CD4-positive, alpha-beta memory T cell (primary cell): ENCODE measurements around the gene EN1. TPM values are rescaled to one million over a fixed set of nuclear protein-coding genes. Genes with fewer than 3 reads are reported as not detected.

Source experiments
- CTCF ChIA-PET: fragments of 350-600 bp; sonication (Branson Sonifier 250); formaldehyde crosslinking; loops from one replicate; lab custom pipeline; 2021; ENCODE audit warnings: inconsistent platforms; ENCODE audit not compliant: partially characterized antibody; lab: Charles Lee
- POLR2A ChIA-PET: fragments of 350-600 bp; sonication (Branson Sonifier 250); formaldehyde crosslinking; loops from one replicate; lab custom pipeline; 2021; ENCODE audit not compliant: partially characterized antibody; lab: Charles Lee
- DNase-seq, 5 donors: peaks; one replicate each; pipeline versions ENCODE4 v3.0.0 to v3.0.0-alpha.2; 2020 to 2022; ENCODE audit warnings: mixed read lengths in 1 of 5
- H3K27ac ChIP-seq: one replicate; pipeline ENCODE4 v1.7.0; 2013; ENCODE audit warnings: low read depth, low read length
- H3K27me3 ChIP-seq: 2 replicates; pipeline ENCODE4 v1.7.0; 2013; ENCODE audit warnings: mild to moderate bottlenecking, low read length, moderate library complexity; ENCODE audit not compliant: insufficient read depth
- H3K36me3 ChIP-seq: 2 replicates; pipeline ENCODE4 v1.7.0; 2013; ENCODE audit warnings: mild to moderate bottlenecking, low read length, moderate library complexity; ENCODE audit not compliant: insufficient read depth
- H3K4me1 ChIP-seq: 2 replicates; pipeline ENCODE4 v1.7.0; 2013; ENCODE audit warnings: mild to moderate bottlenecking, low read length, moderate library complexity; ENCODE audit not compliant: insufficient read depth
- H3K4me3 ChIP-seq, 2 donors: one replicate each; pipeline ENCODE4 v1.7.0; 2013; ENCODE audit warnings: low read length in 2 of 2, mild to moderate bottlenecking in 1 of 2
- H3K9me3 ChIP-seq, 2 donors: one replicate each; pipeline ENCODE4 v1.7.0; 2013; ENCODE audit warnings: low read length in 2 of 2, control low read depth in 1 of 2; ENCODE audit not compliant: control insufficient read depth in 1 of 2
- H3K27ac Mint-ChIP-seq, 7 donors: one replicate each; pipeline ENCODE4 v1.8.0; 2020 to 2021; ENCODE audit warnings: mixed read lengths in 7 of 7, mild to moderate bottlenecking in 6 of 7, inconsistent platforms in 3 of 7, moderate library complexity in 3 of 7
- H3K27me3 Mint-ChIP-seq, 2 donors: one replicate each; pipeline ENCODE4 v1.8.0; 2020 to 2021; ENCODE audit warnings: mixed read lengths in 2 of 2
- H3K36me3 Mint-ChIP-seq, 2 donors: one replicate each; pipeline ENCODE4 v1.8.0; 2020 to 2021; ENCODE audit warnings: mixed read lengths in 2 of 2, inconsistent platforms in 1 of 2, mild to moderate bottlenecking in 1 of 2
- H3K4me1 Mint-ChIP-seq, 4 donors: one replicate each; pipeline ENCODE4 v1.8.0; 2020 to 2021; ENCODE audit warnings: mixed read lengths in 4 of 4, mild to moderate bottlenecking in 1 of 4
- H3K4me3 Mint-ChIP-seq, 8 donors: one replicate each; pipeline ENCODE4 v1.8.0; 2020 to 2021; ENCODE audit warnings: mixed read lengths in 8 of 8, mild to moderate bottlenecking in 7 of 8, moderate library complexity in 6 of 8, inconsistent platforms in 3 of 8
- H3K9me3 Mint-ChIP-seq, 8 donors: one replicate each; pipeline ENCODE4 v1.8.0; 2020 to 2021; ENCODE audit warnings: mixed read lengths in 8 of 8, mild to moderate bottlenecking in 5 of 8, inconsistent platforms in 3 of 8, moderate library complexity in 1 of 8
- intact Hi-C: fragments of 100-400 bp; cut with micrococcal nuclease; formaldehyde crosslinking; loops from one replicate; pipeline ENCODE4 v1.15.1; 2023
- polyA plus RNA-seq, 2 donors: library from polyadenylated mRNA; unstranded; fragments of 300-500 nt; fragmentation: Illumina TruSeq; gene quantifications; one replicate each; pipeline ENCODE4 v1.2.3, GENCODE V29; 2021
- total RNA-seq, 2 experiments: library from RNA; stranded (reverse); gene quantifications; one replicate each; pipeline ENCODE4 v1.2.3, GENCODE V29; 2021

EN1 gene
- total and polyA plus RNA-seq, 4 experiments from 2014 or later, result not detected

- intact Hi-C loops, result no loop called here
- Histone ChIP-seq H3K9me3 (no peaks in the 10 kb centered on the region), H3K36me3 (no peaks in the 10 kb centered on the region), H3K4me3 (no peak overlapping the region), H3K27me3 (peaks cover 62% of the 10 kb centered on the region), H3K4me1 (peaks cover 19% of the 10 kb centered on the region), H3K27ac (no peak overlapping the region)
- Mint-ChIP-seq H3K27me3 (peaks cover 59 to 63% of the 10 kb centered on the region in 2 donors), H3K9me3 (no peaks in the 10 kb centered on the region), H3K4me3 (peak overlapping the region in 7 of 8 donors; percentile 10 to 80 (median 61)), H3K27ac (no peak overlapping the region), H3K36me3 (peaks cover 0 to 3% of the 10 kb centered on the region in 2 donors), H3K4me1 (peaks cover 17 to 33% (median 21%) of the 10 kb centered on the region in 4 donors)
- DNase-seq, result no peak
- POLR2A ChIA-PET, result no interaction called here
- CTCF ChIA-PET, result interaction anchor here (1.0 to 4.0 kb wide), 9 partner anchors 9 to 810 kb away, joined by 3 to 59 read pairs (median 14); partner anchors contain the start of gene EN1
These were observed 9.0 kb upstream of the EN1 start for GRCh38 chr2:118856330-118856977.

- H3K9me3 ChIP-seq, result no peaks in the 10 kb centered on the region
- DNase-seq, result peak; percentile 60 to 84 (median 77)
- peaks cover 0 to 3% of the 10 kb centered on the region in 2 donors for H3K36me3 Mint-ChIP-seq
- intact Hi-C loops, result loop anchor here (1.0 kb wide), 3 partner anchors 633 to 823 kb away; no protein-coding TSS in a partner anchor
- H3K36me3 ChIP-seq, result no peaks in the 10 kb centered on the region
- peak overlapping the region; percentile 58 to 80 (median 64) for H3K4me3 Mint-ChIP-seq
- H3K4me1 ChIP-seq, result peaks cover 19% of the 10 kb centered on the region
- H3K4me1 Mint-ChIP-seq, result peaks cover 17 to 33% (median 21%) of the 10 kb centered on the region in 4 donors
- peaks cover 65% of the 10 kb centered on the region for H3K27me3 ChIP-seq
- peaks cover 60 to 64% of the 10 kb centered on the region in 2 donors for H3K27me3 Mint-ChIP-seq
- peaks cover 0 to 1% (median 0%) of the 10 kb centered on the region in 8 donors for H3K9me3 Mint-ChIP-seq
- no peak overlapping the region for H3K27ac ChIP-seq
- H3K27ac Mint-ChIP-seq, result peak overlapping the region in 1 of 7 donors; percentile 68
- CTCF ChIA-PET, result interaction anchor here (0.6 to 4.5 kb wide), 28 partner anchors 9 to 853 kb away, joined by 3 to 67 read pairs (median 4); partner anchors contain the start of gene EN1
- POLR2A ChIA-PET, result interaction anchor here (1.0 kb wide), 1 partner anchor 634 kb away, joined by 5 read pairs; no protein-coding TSS in a partner anchor
- no peak overlapping the region for H3K4me3 ChIP-seq
These were observed 8.2 kb upstream of the EN1 start for GRCh38 chr2:118855451-118856279.

- Histone ChIP-seq H3K4me1 (peaks cover 19% of the 10 kb centered on the region), H3K36me3 (no peaks in the 10 kb centered on the region), H3K9me3 (no peaks in the 10 kb centered on the region), H3K4me3 (no peak overlapping the region), H3K27me3 (peaks cover 65% of the 10 kb centered on the region), H3K27ac (no peak overlapping the region)
- Mint-ChIP-seq H3K36me3 (peaks cover 0 to 3% of the 10 kb centered on the region in 2 donors), H3K9me3 (peaks cover 0 to 3% (median 0%) of the 10 kb centered on the region in 8 donors), H3K27me3 (peaks cover 61 to 64% of the 10 kb centered on the region in 2 donors), H3K27ac (peak overlapping the region in 2 of 7 donors; percentile 17 to 46), H3K4me1 (peaks cover 17 to 33% (median 21%) of the 10 kb centered on the region in 4 donors), H3K4me3 (peak overlapping the region in 5 of 8 donors; percentile 4 to 80 (median 43))
- DNase-seq, result no peak
- intact Hi-C loops, result loop anchor here (1.0 kb wide), 3 partner anchors 632 to 822 kb away; no protein-coding TSS in a partner anchor
- CTCF ChIA-PET, result interaction anchor here (0.6 to 4.5 kb wide), 27 partner anchors 10 to 852 kb away, joined by 3 to 67 read pairs (median 4); no protein-coding TSS in a partner anchor
- POLR2A ChIA-PET, result interaction anchor here (1.0 kb wide), 1 partner anchor 633 kb away, joined by 5 read pairs; no protein-coding TSS in a partner anchor
These were observed 7.3 kb upstream of the EN1 start for GRCh38 chr2:118854507-118855345.

- POLR2A ChIA-PET, result no interaction called here
- intact Hi-C loops, result no loop called here
These were observed 6.3 kb upstream of the EN1 start for GRCh38 chr2:118853651-118854291.

GRCh38 chr2:118853129-118853640, 5.7 kb upstream of the EN1 start:
- Histone ChIP-seq H3K27me3 (peaks cover 60% of the 10 kb centered on the region), H3K36me3 (no peaks in the 10 kb centered on the region), H3K9me3 (no peaks in the 10 kb centered on the region), H3K27ac (no peak overlapping the region), H3K4me3 (no peak overlapping the region), H3K4me1 (peaks cover 19% of the 10 kb centered on the region)
- Mint-ChIP-seq H3K36me3 (peaks cover 0 to 3% of the 10 kb centered on the region in 2 donors), H3K27ac (peak overlapping the region in 2 of 7 donors; percentile 17 to 47), H3K4me1 (peaks cover 21 to 44% (median 25%) of the 10 kb centered on the region in 4 donors), H3K9me3 (peaks cover 0 to 3% (median 0%) of the 10 kb centered on the region in 8 donors), H3K4me3 (peak overlapping the region in 1 of 8 donors; percentile 13), H3K27me3 (peaks cover 65 to 67% of the 10 kb centered on the region in 2 donors)
- CTCF ChIA-PET, result interaction anchor here (4.5 kb wide), 1 partner anchor 630 kb away, joined by 67 read pairs; no protein-coding TSS in a partner anchor
- intact Hi-C loops, result no loop called here
- POLR2A ChIA-PET, result no interaction called here
- DNase-seq, result no peak

More at GRCh38 chr2:118853651-118854291, 6.3 kb upstream of the EN1 start:
- Histone ChIP-seq H3K4me3 (no peak overlapping the region), H3K9me3 (no peaks in the 10 kb centered on the region), H3K36me3 (no peaks in the 10 kb centered on the region), H3K4me1 (peaks cover 19% of the 10 kb centered on the region), H3K27ac (no peak overlapping the region), H3K27me3 (peaks cover 63% of the 10 kb centered on the region)
- peak overlapping the region in 3 of 7 donors; percentile 6 to 68 (median 47) for H3K27ac Mint-ChIP-seq
- H3K27me3 Mint-ChIP-seq, result peaks cover 61 to 64% of the 10 kb centered on the region in 2 donors
- peaks cover 0 to 3% (median 0%) of the 10 kb centered on the region in 8 donors for H3K9me3 Mint-ChIP-seq
- CTCF ChIA-PET, result interaction anchor here (2.7 to 4.5 kb wide), 3 partner anchors 9 to 807 kb away, joined by 14 to 67 read pairs (median 59); no protein-coding TSS in a partner anchor
- DNase-seq, result no peak
- H3K4me1 Mint-ChIP-seq, result peaks cover 18 to 38% (median 23%) of the 10 kb centered on the region in 4 donors
- H3K36me3 Mint-ChIP-seq, result peaks cover 0 to 3% of the 10 kb centered on the region in 2 donors
- H3K4me3 Mint-ChIP-seq, result peak overlapping the region in 4 of 8 donors; percentile 4 to 76 (median 66)
